Caco-2 (cell line): Measurements from ENCODE around the gene MAST2. TPM values are rescaled to one million over a fixed set of nuclear protein-coding genes. Genes with fewer than 3 reads are reported as not detected.

Source experiments
- BruUV-seq: library from RNA; stranded (reverse); fragments of 400-500 nt; replicated peaks from 2 replicates; lab custom pipeline; 2021; lab: Mats Ljungman, UMichigan
- CTCF ChIA-PET: fragments of 300-600 bp; sonication (Branson Sonifier 250); formaldehyde crosslinking; loops from one replicate; lab custom pipeline; 2022; ENCODE audit warnings: antibody characterized with exemption; lab: Charles Lee
- POLR2A ChIA-PET: fragments of 300-600 bp; sonication (Branson Sonifier 250); formaldehyde crosslinking; loops from one replicate; lab custom pipeline; 2022; ENCODE audit warnings: antibody characterized with exemption; lab: Charles Lee
- DNase-seq, 2 experiments: peaks; one replicate each; pipeline versions ENCODE4 v3.0.0 to v3.0.0-alpha.2; 2020 to 2022
- H3K27me3 ChIP-seq: replicated peaks from 2 replicates; pipeline ENCODE4 v1.6.0; 2011; ENCODE audit warnings: low read length; ENCODE audit not compliant: control insufficient read depth, insufficient read depth
- H3K36me3 ChIP-seq: 2 replicates; pipeline ENCODE4 v1.5.1; 2011; ENCODE audit warnings: low read length; ENCODE audit not compliant: control insufficient read depth, insufficient read depth
- H3K4me1 ChIP-seq: fragments of 250-450 bp; sonication (Bioruptor Pico); 2 replicates; pipeline ENCODE4 v1.5.1; 2020; ENCODE audit warnings: mild to moderate bottlenecking
- H3K4me3 ChIP-seq: 2 replicates; pipeline ENCODE4 v1.5.1; 2011; ENCODE audit warnings: low read depth, mild to moderate bottlenecking, control low read depth, low read length
- H3K9me3 ChIP-seq: fragments of 250-450 bp; sonication (Bioruptor Pico); 2 replicates; pipeline ENCODE4 v1.5.1; 2020; ENCODE audit warnings: mild to moderate bottlenecking, moderate library complexity
- H3K27ac Mint-ChIP-seq: one replicate; pipeline ENCODE4 v1.8.0; 2022; ENCODE audit warnings: mixed read lengths; ENCODE audit not compliant: unreplicated experiment
- H3K27me3 Mint-ChIP-seq: one replicate; pipeline ENCODE4 v1.8.0; 2022; ENCODE audit warnings: mixed read lengths; ENCODE audit not compliant: insufficient read depth, unreplicated experiment
- H3K36me3 Mint-ChIP-seq: one replicate; pipeline ENCODE4 v1.8.0; 2022; ENCODE audit warnings: mild to moderate bottlenecking, mixed read lengths; ENCODE audit not compliant: insufficient read depth, unreplicated experiment
- H3K4me1 Mint-ChIP-seq: one replicate; pipeline ENCODE4 v1.8.0; 2022; ENCODE audit warnings: low read depth, mixed read lengths; ENCODE audit not compliant: unreplicated experiment
- H3K4me3 Mint-ChIP-seq: one replicate; pipeline ENCODE4 v1.8.0; 2022; ENCODE audit warnings: mild to moderate bottlenecking, moderate library complexity, mixed read lengths; ENCODE audit not compliant: unreplicated experiment
- H3K9me3 Mint-ChIP-seq: one replicate; pipeline ENCODE4 v1.8.0; 2022; ENCODE audit warnings: mixed read lengths; ENCODE audit not compliant: unreplicated experiment
- CTCF ChIP-seq, 2 experiments: fragments of 200-600 bp in 1 of 2; IDR thresholded peaks; 1 replicate in 1 of 2; 2 replicates in 1 of 2; pipeline versions ENCODE4 v1.5.1 to v1.8.0; 2011 to 2022; ENCODE audit warnings: antibody characterized with exemption in 1 of 2, control low read depth in 1 of 2, inconsistent platforms in 1 of 2, low read depth in 1 of 2, low read length in 1 of 2, mild to moderate bottlenecking in 1 of 2, moderate library complexity in 1 of 2; ENCODE audit not compliant: insufficient read depth in 1 of 2, severe bottlenecking in 1 of 2, unreplicated experiment in 1 of 2
- intact Hi-C: fragments of 100-400 bp; cut with micrococcal nuclease; formaldehyde crosslinking; loops from one replicate; pipeline ENCODE4 v1.10.0; 2022; ENCODE audit not compliant: unreplicated experiment
- total RNA-seq: library from RNA; stranded (reverse); gene quantifications from 2 replicates; pipeline ENCODE4 v1.2.3, GENCODE V29; 2022

Gene MAST2
- total RNA-seq, 1 experiment from 2014 or later, result 43.3 TPM

DNA sequence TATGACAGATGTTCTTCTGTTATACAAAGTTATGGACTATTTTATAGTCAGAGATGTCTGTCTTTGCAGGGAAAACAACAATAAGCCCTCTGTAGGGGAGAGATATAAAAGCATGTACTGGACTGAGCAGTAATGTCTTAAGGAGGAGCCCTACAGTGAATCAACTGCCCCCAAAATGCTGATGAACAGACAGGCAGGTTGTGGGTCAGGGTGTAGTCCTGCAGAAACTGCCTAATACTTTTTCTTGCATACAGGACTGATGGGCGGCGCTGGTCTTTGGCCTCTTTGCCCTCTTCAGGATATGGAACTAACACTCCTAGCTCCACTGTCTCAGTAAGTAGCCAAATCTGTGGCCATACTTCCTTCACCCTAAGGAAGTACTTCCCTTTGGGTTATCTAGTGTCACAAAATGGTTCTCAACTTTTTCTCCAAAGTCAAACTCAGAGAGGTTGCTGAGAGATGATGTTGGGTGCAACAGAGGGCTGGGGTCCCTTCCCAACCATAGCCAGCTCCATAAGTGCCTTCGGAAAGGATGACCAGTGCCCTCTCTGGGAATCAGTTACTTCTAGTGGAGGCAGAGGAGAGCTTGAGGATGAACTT, 199.2 kb downstream of the MAST2 start:
- CTCF ChIA-PET, result no interaction called here
- Histone ChIP-seq H3K4me3 (no peak overlapping the region), H3K4me1 (no peaks in the 10 kb centered on the region), H3K27me3 (no peaks in the 10 kb centered on the region), H3K36me3 (no peaks in the 10 kb centered on the region), H3K9me3 (no peaks in the 10 kb centered on the region)
- Mint-ChIP-seq H3K4me1 (no peaks in the 10 kb centered on the region), H3K36me3 (peaks cover 32% of the 10 kb centered on the region), H3K27ac (no peak overlapping the region), H3K4me3 (no peak overlapping the region), H3K9me3 (no peaks in the 10 kb centered on the region), H3K27me3 (no peaks in the 10 kb centered on the region)
- BruUV-seq, result no TSS peak
- intact Hi-C loops, result no loop called here
- DNase-seq, result no peak
- POLR2A ChIA-PET, result no interaction called here
- no peak for TF ChIP-seq CTCF (IDR thresholded peaks at IDR 0.05; ENCODE audit: insufficient read depth in 1 of 2, low read depth in 1 of 2, low read length in 1 of 2, severe bottlenecking in 1 of 2, unreplicated experiment in 1 of 2)

DNA sequence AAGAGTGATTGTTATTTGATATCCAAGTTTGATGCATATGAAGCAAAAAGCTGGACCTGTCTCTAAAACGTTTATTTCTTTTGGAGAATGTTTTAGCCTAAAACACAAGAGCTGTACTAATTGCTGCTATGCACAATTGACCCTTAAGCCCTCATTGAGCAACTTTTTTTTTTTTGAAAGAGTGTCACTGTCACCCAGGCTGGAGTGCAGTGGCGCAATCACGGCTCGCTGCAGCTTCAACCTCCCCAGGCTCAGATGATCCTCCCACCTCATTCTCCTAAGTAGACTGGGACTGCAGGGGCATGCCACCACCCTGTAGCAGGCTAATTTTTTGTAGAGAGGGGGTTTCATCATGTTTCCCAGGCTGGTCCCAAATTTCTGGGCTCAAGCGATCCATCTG, 199.9 kb downstream of the MAST2 start:
- H3K4me3 ChIP-seq, result no peak overlapping the region
- no peaks in the 10 kb centered on the region for H3K36me3 ChIP-seq
- no peak overlapping the region for H3K27ac Mint-ChIP-seq
- H3K4me1 ChIP-seq, result no peaks in the 10 kb centered on the region
- TF ChIP-seq CTCF (IDR thresholded peaks at IDR 0.05; ENCODE audit: insufficient read depth in 1 of 2, low read depth in 1 of 2, low read length in 1 of 2, severe bottlenecking in 1 of 2, unreplicated experiment in 1 of 2), result no peak
- intact Hi-C loops, result no loop called here
- H3K4me3 Mint-ChIP-seq, result no peak overlapping the region
- H3K36me3 Mint-ChIP-seq, result peaks cover 35% of the 10 kb centered on the region
- ChIA-PET CTCF (no interaction called here), POLR2A (no interaction called here)
- H3K4me1 Mint-ChIP-seq, result no peaks in the 10 kb centered on the region
- no peaks in the 10 kb centered on the region for H3K9me3 Mint-ChIP-seq
- H3K27me3 Mint-ChIP-seq, result no peaks in the 10 kb centered on the region
- BruUV-seq, result no TSS peak
- H3K9me3 ChIP-seq, result no peaks in the 10 kb centered on the region
- H3K27me3 ChIP-seq, result no peaks in the 10 kb centered on the region
- no peak for DNase-seq

GRCh38 chr1:46004492-46004891, 201.1 kb downstream of the MAST2 start:
- Mint-ChIP-seq H3K27me3 (no peaks in the 10 kb centered on the region), H3K4me3 (no peak overlapping the region), H3K36me3 (peaks cover 41% of the 10 kb centered on the region), H3K9me3 (no peaks in the 10 kb centered on the region), H3K4me1 (peaks cover 2% of the 10 kb centered on the region), H3K27ac (no peak overlapping the region)
- ChIA-PET POLR2A (interaction anchor here (0.6 kb wide), 1 partner anchor 410 kb away, joined by 3 read pairs; no protein-coding TSS in a partner anchor), CTCF (no interaction called here)
- DNase-seq, result no peak
- no TSS peak for BruUV-seq
- Histone ChIP-seq H3K4me1 (no peaks in the 10 kb centered on the region), H3K27me3 (no peaks in the 10 kb centered on the region), H3K36me3 (no peaks in the 10 kb centered on the region), H3K9me3 (no peaks in the 10 kb centered on the region), H3K4me3 (no peak overlapping the region)
- intact Hi-C loops, result no loop called here
- TF ChIP-seq CTCF (IDR thresholded peaks at IDR 0.05; ENCODE audit: insufficient read depth in 1 of 2, low read depth in 1 of 2, low read length in 1 of 2, severe bottlenecking in 1 of 2, unreplicated experiment in 1 of 2), result no peak
